C4-2B (cell line): ENCODE data around the gene ZNF573.
"Not testable (repeated sequence)": the region's sequence is repeated elsewhere in the genome, so short reads cannot be mapped to it uniquely, and the experiment has no call there.

Experiments
- H3K27ac ChIP-seq: fragments of 450-650 bp; 2 replicates; pipeline ENCODE4 v1.5.1; 2017
- CTCF ChIP-seq: fragments of 450-650 bp; conservative IDR thresholded peaks from 2 replicates; pipeline ENCODE4 v1.5.1; 2017; ENCODE audit warnings: mild to moderate bottlenecking
- ZFX ChIP-seq: fragments of 450-650 bp; IDR thresholded peaks from 2 replicates; pipeline ENCODE4 v1.6.1; 2017

Gene ZNF573

GRCh38 chr19:37779127-37780005 lies at the start of gene ZNF573:
Gene ZNF573 (minus strand): TSS chr19:37779586. CDS start chr19:37773729, 5,857 bp downstream.
- H3K27ac ChIP-seq: peak within 1 kb of the TSS; percentile 79
- TF ChIP-seq ZFX: peak; percentile 54; the same call in 1 of the 2 replicates
- no peak for TF ChIP-seq CTCF

GRCh38 chr19:37817180-37817981 lies 38.0 kb upstream of the ZNF573 start:
- TF ChIP-seq ZFX: no peak
- TF ChIP-seq CTCF: no peak
- no peak overlapping the region for H3K27ac ChIP-seq

- H3K27ac ChIP-seq: not testable (repeated sequence)
Observed at GRCh38 chr19:37815611-37816010, 36.2 kb upstream of the ZNF573 start.

- no peak overlapping the region for H3K27ac ChIP-seq
- no peak for TF ChIP-seq CTCF
- TF ChIP-seq ZFX: no peak
Observed at GRCh38 chr19:37813340-37813739, 34.0 kb upstream of the ZNF573 start.

GRCh38 chr19:37809366-37809765 lies 30.0 kb upstream of the ZNF573 start:
- TF ChIP-seq CTCF (no peak), ZFX (no peak)
- no peak overlapping the region for H3K27ac ChIP-seq

GRCh38 chr19:37803249-37803840 lies 24.0 kb upstream of the ZNF573 start:
- TF ChIP-seq CTCF: no peak
- no peak for TF ChIP-seq ZFX
- H3K27ac ChIP-seq: no peak overlapping the region

- TF ChIP-seq CTCF: no peak
- no peak for TF ChIP-seq ZFX
- H3K27ac ChIP-seq: no peak overlapping the region
Observed at GRCh38 chr19:37790244-37790925, 11.0 kb upstream of the ZNF573 start.
